Measurements from ENCODE around the gene ISG15. TPM values are rescaled to one million over a fixed set of nuclear protein-coding genes. Genes with fewer than 3 reads are reported as not detected.

The ISG15 gene
- total and polyA plus RNA-seq, 9 of the 15 experiments (the other 6 are each of a cell fraction or from before 2014, with no cell fraction given) = 0.40 to 58.3 (median 12.2) TPM

- peak; percentile 27 for TF ChIP-seq NFYB (IDR thresholded peaks at IDR 0.05; ENCODE audit: extremely low read depth, insufficient read length)
- peak; percentile 83; the same call in 1 of the 2 replicates for TF ChIP-seq E2F1 (CRISPR knock-in tag; IDR thresholded peaks at IDR 0.05)
- TF ChIP-seq RB1 (IDR thresholded peaks at IDR 0.05; ENCODE audit: low read depth) = peak; percentile 69
- no peak for TF ChIP-seq PATZ1 (CRISPR knock-in tag; IDR thresholded peaks at IDR 0.05; ENCODE audit: borderline replicate concordance)
- peak; percentile 49 for TF ChIP-seq TEAD4 (IDR thresholded peaks at IDR 0.05; ENCODE audit: low read length)
- TF ChIP-seq TEAD4 (CRISPR knock-in tag; IDR thresholded peaks at IDR 0.05; ENCODE audit: borderline replicate concordance) = no peak
- TF ChIP-seq MYC (IDR thresholded peaks at IDR 0.05; ENCODE audit: low read depth, low read length) = peak; percentile 44; the same call in 1 of the 2 replicates
- no peak for TF ChIP-seq MYC (CRISPR knock-in tag; IDR thresholded peaks at IDR 0.05; ENCODE audit: borderline replicate concordance, low read depth)
- no peak for TF ChIP-seq ZNF785 (CRISPR knock-in tag; IDR thresholded peaks at IDR 0.05)
- TF ChIP-seq SRF (CRISPR knock-in tag; IDR thresholded peaks at IDR 0.05) = peak; percentile 29 to 38; a peak in 1 of 4 replicates
- peak; percentile 88 for TF ChIP-seq CTBP1 (IDR thresholded peaks at IDR 0.05; ENCODE audit: borderline replicate concordance)
- peak; percentile 69; the same call in 1 of the 2 replicates for TF ChIP-seq KLF1 (tag; IDR thresholded peaks at IDR 0.05)
- TF ChIP-seq RREB1 (CRISPR knock-in tag; IDR thresholded peaks at IDR 0.05) = 0 out of 2 replicates have a peak, but pooled peaks have one; percentile 14
- TF ChIP-seq RCOR1 (IDR thresholded peaks at IDR 0.05; ENCODE audit: borderline replicate concordance in 1 of 2, low read depth in 2 of 2, low read length in 2 of 2) = no peak
- TF ChIP-seq ZNF75A (CRISPR knock-in tag; IDR thresholded peaks at IDR 0.05) = peak; percentile 66; the same call in 1 of the 2 replicates
- no peak for TF ChIP-seq ZNF133 (CRISPR knock-in tag; IDR thresholded peaks at IDR 0.05)
These were observed 13.5 kb upstream of the ISG15 start, which contains the start of gene HES4 (continued) for GRCh38 chr1:999725-1000356.
